ENCODE measurements around the gene GSX1.

GRCh38 chr13:27822258-27822872, 30.1 kb downstream of the GSX1 start:
- no peak for TF ChIP-seq CTCF (IDR thresholded peaks at IDR 0.05; ENCODE audit: poor library complexity)
- TF ChIP-seq EZH2 (IDR thresholded peaks at IDR 0.05; ENCODE audit: borderline replicate concordance) = no peak

Measured in hepatocyte (in vitro differentiated cells).